H1 (cell line): ENCODE data around the gene CNPY2. TPM values are rescaled to one million over a fixed set of nuclear protein-coding genes. Genes with fewer than 3 reads are reported as not detected.
A peak's percentile ranks its signal among the peaks of the same experiment; 100 is the strongest.

Experiments used
- BACH1 ChIP-seq: IDR thresholded peaks from 2 replicates; pipeline ENCODE4 v1.6.1; 2012; ENCODE audit warnings: low read length, improper control_type of control experiment
- CHD2 ChIP-seq: IDR thresholded peaks from 2 replicates; pipeline ENCODE4 v1.6.1; 2012; ENCODE audit warnings: low read length, improper control_type of control experiment
- CHD7 ChIP-seq: fragments of 300-600 bp; sonication (generic); IDR thresholded peaks from 2 replicates; pipeline ENCODE4 v1.7.1; 2012; ENCODE audit warnings: low read length, moderate library complexity, mild to moderate bottlenecking, inconsistent platforms; ENCODE audit not compliant: insufficient replicate concordance
- HDAC2 ChIP-seq, 2 experiments: fragments of 300-600 bp in 1 of 2; sonication (generic) in 1 of 2; IDR thresholded peaks; 2 replicates each; pipeline ENCODE4 v1.6.1; 2011 to 2012; ENCODE audit warnings: low read depth in 2 of 2, low read length in 2 of 2, mild to moderate bottlenecking in 2 of 2, moderate library complexity in 2 of 2, borderline replicate concordance in 1 of 2, inconsistent platforms in 1 of 2
- KDM5A ChIP-seq: fragments of 200-600 bp; IDR thresholded peaks from 2 replicates; pipeline ENCODE4 v1.7.1; 2012; ENCODE audit warnings: mild to moderate bottlenecking, low read length, inconsistent platforms, mixed read lengths
- RNF2 ChIP-seq: fragments of 200-900, 300-1000 bp; sonication (generic); IDR thresholded peaks from 2 replicates; pipeline ENCODE4 v1.7.1; 2016; ENCODE audit warnings: borderline replicate concordance, low read depth, mild to moderate bottlenecking, antibody characterized with exemption, low read length; ENCODE audit not compliant: poor library complexity, severe bottlenecking; ENCODE audit errors: missing control alignments
- RXRA ChIP-seq: IDR thresholded peaks from 2 replicates; pipeline ENCODE4 v1.6.1; 2011; ENCODE audit warnings: low read depth, mild to moderate bottlenecking, low read length, moderate library complexity; ENCODE audit not compliant: insufficient read depth
- SP1 ChIP-seq: IDR thresholded peaks from 2 replicates; pipeline ENCODE4 v1.6.1; 2011; ENCODE audit warnings: low read depth, low read length
- polyA plus RNA-seq, 7 experiments: library from polyadenylated mRNA; depleted of rRNA in 3 of 7; stranded (reverse) in 5 of 7; unstranded in 2 of 7; fragments of >200 nt in 5 of 7; fragments of 200-250 nt in 2 of 7; gene quantifications; 1 replicate in 5 of 7; 2 replicates in 1 of 7; 4 replicates in 1 of 7; pipeline versions ENCODE4 v1.2.1 to v1.2.3, GENCODE V29; 2011 to 2013; ENCODE audit warnings: missing spikeins in 2 of 7, mixed read lengths in 2 of 7
- total RNA-seq: library from RNA; stranded (reverse); fragmentation: NEBNext Ultra II Directional; extraction: Animal tissue kit (Norgen Biotek cat#: 25700); gene quantifications from 2 replicates; pipeline ENCODE4 v1.2.1, GENCODE V29; 2021

The CNPY2 gene
- total and polyA plus RNA-seq, 2 of the 8 experiments (the other 6 are each of a cell fraction or from before 2014, with no cell fraction given), result 203 to 281 TPM

GRCh38 chr12:56315622-56316473, at the start of gene CNPY2 (continued):
- TF ChIP-seq CHD7 (no peak), HDAC2 (IDR thresholded peaks at IDR 0.05; ENCODE audit: borderline replicate concordance in 1 of 2, low read depth in 2 of 2, low read length in 2 of 2) (no peak), SP1 (peak; percentile 68), CHD2 (peak; percentile 97), RNF2 (no peak), RXRA (no peak), KDM5A (no peak), BACH1 (no peak)
